ENCODE results near the gene EXT2. TPM values are rescaled to one million over a fixed set of nuclear protein-coding genes. Genes with fewer than 3 reads are reported as not detected.

EXT2 gene
- total and polyA plus RNA-seq, 2 experiments from 2014 or later: 71.5 to 107 TPM

GRCh38 chr11:44226490-44226889 lies 131.0 kb downstream of the EXT2 start:
- no peaks in the 10 kb centered on the region for H3K9me3 ChIP-seq (ENCODE audit: low read depth)
- no peak overlapping the region for H3K27ac ChIP-seq
- no peaks in the 10 kb centered on the region for H3K9me2 ChIP-seq (replicated peaks; ENCODE audit: insufficient read depth)
- H3K4me2 ChIP-seq: no peak overlapping the region
- H3K79me2 ChIP-seq: no peaks in the 10 kb centered on the region
- H3K27me3 ChIP-seq: no peaks in the 10 kb centered on the region
- no peak for TF ChIP-seq CTCF (IDR thresholded peaks at IDR 0.05; ENCODE audit: poor library complexity)
- no peak for TF ChIP-seq EZH2 (IDR thresholded peaks at IDR 0.05; ENCODE audit: borderline replicate concordance)
- TF ChIP-seq EZH2phosphoT487 (IDR thresholded peaks at IDR 0.05; ENCODE audit: low read depth, severe bottlenecking, unreplicated experiment): no peak
- H3K36me3 ChIP-seq (replicated peaks; ENCODE audit: insufficient read depth, low read depth): no peaks in the 10 kb centered on the region
- DNase-seq (ENCODE audit: low spot score): no peak
- 68% methylated on average over 2 of the region's 2 CpGs for WGBS (ENCODE audit: low lambda C conversion rate, missing lambda C conversion rate)
- peaks cover 4% of the 10 kb centered on the region for H4K20me1 ChIP-seq (ENCODE audit: insufficient read depth, poor library complexity, severe bottlenecking)
- no peak overlapping the region for H3K4me3 ChIP-seq
- H3K4me1 ChIP-seq (ENCODE audit: insufficient read depth): peaks cover 14% of the 10 kb centered on the region
- H2AFZ ChIP-seq: no peak overlapping the region

GRCh38 chr11:44226945-44227344 lies 131.5 kb downstream of the EXT2 start:
- no peak overlapping the region for H3K4me2 ChIP-seq
- no peak for TF ChIP-seq CTCF (IDR thresholded peaks at IDR 0.05; ENCODE audit: poor library complexity)
- no peak for TF ChIP-seq EZH2phosphoT487 (IDR thresholded peaks at IDR 0.05; ENCODE audit: low read depth, severe bottlenecking, unreplicated experiment)
- no peak for TF ChIP-seq EZH2 (IDR thresholded peaks at IDR 0.05; ENCODE audit: borderline replicate concordance)
- WGBS (ENCODE audit: low lambda C conversion rate, missing lambda C conversion rate): 57% methylated on average over 4 of the region's 4 CpGs
- no peak overlapping the region for H2AFZ ChIP-seq
- H3K27ac ChIP-seq: no peak overlapping the region
- no peak for DNase-seq (ENCODE audit: low spot score)
- no peaks in the 10 kb centered on the region for H3K9me3 ChIP-seq (ENCODE audit: low read depth)
- H3K4me1 ChIP-seq (ENCODE audit: insufficient read depth): peaks cover 14% of the 10 kb centered on the region
- H3K27me3 ChIP-seq: no peaks in the 10 kb centered on the region
- no peaks in the 10 kb centered on the region for H3K36me3 ChIP-seq (replicated peaks; ENCODE audit: insufficient read depth, low read depth)
- no peak overlapping the region for H3K4me3 ChIP-seq
- peaks cover 4% of the 10 kb centered on the region for H4K20me1 ChIP-seq (ENCODE audit: insufficient read depth, poor library complexity, severe bottlenecking)
- no peaks in the 10 kb centered on the region for H3K9me2 ChIP-seq (replicated peaks; ENCODE audit: insufficient read depth)
- no peaks in the 10 kb centered on the region for H3K79me2 ChIP-seq

GRCh38 chr11:44228379-44228778 lies 132.9 kb downstream of the EXT2 start:
- H3K9me2 ChIP-seq (replicated peaks; ENCODE audit: insufficient read depth): no peaks in the 10 kb centered on the region
- H4K20me1 ChIP-seq (ENCODE audit: insufficient read depth, poor library complexity, severe bottlenecking): peaks cover 4% of the 10 kb centered on the region
- no peak overlapping the region for H2AFZ ChIP-seq
- no peaks in the 10 kb centered on the region for H3K27me3 ChIP-seq
- DNase-seq (ENCODE audit: low spot score): no peak
- H3K4me3 ChIP-seq: no peak overlapping the region
- peak overlapping the region; percentile 35 for H3K4me2 ChIP-seq
- 61% methylated on average over 6 of the region's 6 CpGs for WGBS (ENCODE audit: low lambda C conversion rate, missing lambda C conversion rate)
- peaks cover 14% of the 10 kb centered on the region for H3K4me1 ChIP-seq (ENCODE audit: insufficient read depth)
- H3K36me3 ChIP-seq (replicated peaks; ENCODE audit: insufficient read depth, low read depth): no peaks in the 10 kb centered on the region
- H3K27ac ChIP-seq: no peak overlapping the region
- no peak for TF ChIP-seq EZH2 (IDR thresholded peaks at IDR 0.05; ENCODE audit: borderline replicate concordance)
- no peak for TF ChIP-seq EZH2phosphoT487 (IDR thresholded peaks at IDR 0.05; ENCODE audit: low read depth, severe bottlenecking, unreplicated experiment)
- no peak for TF ChIP-seq CTCF (IDR thresholded peaks at IDR 0.05; ENCODE audit: poor library complexity)
- H3K9me3 ChIP-seq (ENCODE audit: low read depth): no peaks in the 10 kb centered on the region
- no peaks in the 10 kb centered on the region for H3K79me2 ChIP-seq

- Histone ChIP-seq H3K27me3 (no peaks in the 10 kb centered on the region), H3K4me3 (no peak overlapping the region), H3K79me2 (no peaks in the 10 kb centered on the region), H2AFZ (no peak overlapping the region), H3K9me3 (ENCODE audit: low read depth) (no peaks in the 10 kb centered on the region), H3K27ac (no peak overlapping the region), H3K4me2 (no peak overlapping the region), H3K9me2 (replicated peaks; ENCODE audit: insufficient read depth) (no peaks in the 10 kb centered on the region), H3K4me1 (ENCODE audit: insufficient read depth) (peaks cover 14% of the 10 kb centered on the region), H4K20me1 (ENCODE audit: insufficient read depth, poor library complexity, severe bottlenecking) (peaks cover 4% of the 10 kb centered on the region), H3K36me3 (replicated peaks; ENCODE audit: insufficient read depth, low read depth) (no peaks in the 10 kb centered on the region)
- DNase-seq (ENCODE audit: low spot score): no peak
- WGBS (ENCODE audit: low lambda C conversion rate, missing lambda C conversion rate): 76% methylated on average over 4 of the region's 4 CpGs
- TF ChIP-seq EZH2phosphoT487 (IDR thresholded peaks at IDR 0.05; ENCODE audit: low read depth, severe bottlenecking, unreplicated experiment) (no peak), CTCF (IDR thresholded peaks at IDR 0.05; ENCODE audit: poor library complexity) (no peak), EZH2 (IDR thresholded peaks at IDR 0.05; ENCODE audit: borderline replicate concordance) (no peak)
These were observed 133.6 kb downstream of the EXT2 start for GRCh38 chr11:44229098-44229497.

Measured in hepatocyte (in vitro differentiated cells).